HG03442 (cell line): Measurements from ENCODE around the gene CT47C1.

Source experiments
- ATAC-seq: cut with Tn5 transposase; IDR thresholded peaks from one replicate; pipeline ENCODE4 v1.9.1; 2021; ENCODE audit warnings: mild to moderate bottlenecking, moderate library complexity; ENCODE audit not compliant: unreplicated experiment

The CT47C1 gene

DNA sequence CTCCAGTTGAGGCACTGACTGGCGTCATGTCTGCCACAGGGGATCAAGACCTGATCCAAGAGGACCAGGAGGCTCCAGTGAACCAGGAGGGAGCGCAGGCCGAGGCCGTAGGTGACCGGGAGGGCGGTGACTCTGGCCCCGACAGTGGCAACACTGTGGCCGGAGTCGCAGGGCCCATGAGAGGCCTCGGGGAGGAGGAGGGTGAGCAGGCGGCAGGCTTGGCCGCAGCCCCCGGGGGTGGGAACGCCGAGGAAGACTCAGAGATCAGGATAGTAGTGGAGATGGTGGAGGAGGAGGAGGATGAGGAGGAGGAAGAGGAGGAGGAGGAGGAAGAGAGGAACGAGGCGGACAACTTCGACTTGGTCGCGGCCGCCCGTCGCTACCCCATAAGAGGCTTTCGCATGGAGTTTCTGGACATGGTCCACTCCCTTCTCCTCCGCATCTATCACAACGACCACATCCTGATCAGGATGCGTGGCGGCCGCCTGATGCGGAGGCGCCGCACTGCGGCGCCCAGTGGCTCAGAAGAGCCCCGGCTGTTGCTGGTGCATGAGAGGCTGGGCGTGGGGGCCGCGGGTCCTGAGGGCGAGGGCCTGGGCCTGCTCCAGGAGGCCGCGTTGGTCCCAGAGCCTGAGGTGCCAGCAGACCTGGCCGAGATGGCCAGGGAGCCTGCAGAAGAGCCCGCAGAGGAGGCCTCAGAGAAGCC is 560 bp downstream of the CT47C1 start:
- ATAC-seq, result no peak

DNA sequence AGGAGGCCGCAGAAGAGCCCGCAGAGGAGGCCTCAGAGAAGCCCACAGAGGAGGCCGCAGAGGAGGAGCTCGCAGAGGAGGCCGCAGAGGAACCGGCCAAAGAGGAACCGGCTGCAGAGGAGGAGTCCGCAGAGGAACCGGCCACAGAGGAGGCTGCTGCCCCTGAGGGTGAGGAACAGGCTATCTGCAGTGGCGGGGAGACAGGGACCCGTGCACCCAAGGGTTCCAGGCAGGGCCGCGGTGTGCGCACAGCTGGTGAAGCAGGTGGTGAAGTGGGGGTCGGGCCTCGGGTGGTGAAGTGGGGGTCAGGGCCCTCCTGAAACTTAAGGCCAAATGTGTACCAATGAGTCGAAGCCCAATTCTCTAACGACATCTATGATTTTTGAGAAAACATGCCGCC is 1.1 kb downstream of the CT47C1 start:
- ATAC-seq, result no peak

DNA sequence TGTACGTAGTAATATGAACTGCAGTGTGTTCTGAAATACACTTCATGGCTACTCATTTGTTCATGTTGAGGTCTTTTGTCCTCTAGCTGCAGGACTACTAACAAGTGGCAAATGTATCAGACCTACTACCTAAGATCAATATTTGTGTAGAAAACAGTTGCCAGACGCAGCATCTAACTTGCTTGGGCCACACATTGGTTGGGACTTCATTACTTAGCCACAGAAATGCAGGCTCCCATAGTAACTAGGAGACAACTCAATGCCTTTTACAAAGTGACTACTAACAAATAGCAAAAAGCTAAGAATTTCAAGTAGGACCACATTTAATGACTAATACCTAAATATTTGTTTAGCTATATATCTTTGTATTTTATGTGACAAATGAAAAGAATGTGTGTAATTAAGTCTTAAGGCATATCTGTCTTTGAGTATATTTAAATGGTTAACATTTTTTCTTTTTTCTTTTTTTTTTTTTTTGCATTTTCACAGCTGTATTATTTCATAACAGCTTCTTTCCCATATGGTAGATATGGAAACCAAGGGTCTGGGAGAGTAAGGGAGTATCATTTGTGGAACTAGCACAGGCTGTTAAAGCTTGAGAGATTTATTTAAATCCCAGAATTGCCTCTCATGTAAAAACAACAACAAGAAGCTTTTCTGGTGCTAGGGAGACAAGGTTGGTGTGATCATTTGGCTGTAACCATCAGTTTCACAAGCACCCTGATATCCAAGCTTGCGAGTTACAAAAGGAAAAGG is 2.7 kb downstream of the CT47C1 start:
- ATAC-seq, result no peak

DNA sequence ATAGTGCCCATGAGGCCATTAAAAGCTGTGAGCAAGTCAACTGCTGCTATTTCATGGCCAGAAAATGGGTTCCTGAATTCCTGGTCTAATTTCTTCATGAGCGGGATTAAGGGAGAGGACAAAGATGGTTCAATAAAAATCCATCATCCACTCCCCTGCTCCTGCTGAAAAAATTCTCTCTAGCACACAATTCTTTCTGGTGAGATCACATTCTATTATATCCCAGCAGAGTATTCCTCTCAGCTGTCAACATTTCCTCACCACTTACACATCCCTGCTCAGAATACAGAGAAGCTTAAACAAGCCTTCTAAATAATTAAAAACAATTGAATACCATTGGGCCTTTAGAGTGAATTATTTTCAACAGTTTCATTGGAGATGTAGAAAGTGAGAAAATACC is 9.5 kb downstream of the CT47C1 start:
- ATAC-seq, result no peak

DNA sequence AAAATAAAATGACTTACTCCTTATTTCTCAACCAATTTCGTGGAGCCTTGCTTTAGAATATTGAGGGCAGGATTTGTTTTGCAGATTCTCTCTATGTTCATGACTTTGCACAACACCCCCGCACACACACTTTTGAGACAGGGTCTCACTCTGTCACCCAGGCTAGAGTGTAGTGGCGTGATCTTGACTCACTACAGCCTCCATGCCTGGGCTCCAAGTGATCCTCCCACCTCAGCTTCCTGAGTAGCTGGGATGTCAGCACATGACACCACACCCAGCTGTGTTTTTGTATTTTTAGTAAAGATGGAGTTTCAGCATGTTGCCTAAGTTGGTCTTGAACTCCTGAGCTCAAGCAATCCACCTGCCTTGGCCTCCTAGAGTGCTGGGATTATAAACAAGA is 12.0 kb downstream of the CT47C1 start:
- no peak for ATAC-seq

DNA sequence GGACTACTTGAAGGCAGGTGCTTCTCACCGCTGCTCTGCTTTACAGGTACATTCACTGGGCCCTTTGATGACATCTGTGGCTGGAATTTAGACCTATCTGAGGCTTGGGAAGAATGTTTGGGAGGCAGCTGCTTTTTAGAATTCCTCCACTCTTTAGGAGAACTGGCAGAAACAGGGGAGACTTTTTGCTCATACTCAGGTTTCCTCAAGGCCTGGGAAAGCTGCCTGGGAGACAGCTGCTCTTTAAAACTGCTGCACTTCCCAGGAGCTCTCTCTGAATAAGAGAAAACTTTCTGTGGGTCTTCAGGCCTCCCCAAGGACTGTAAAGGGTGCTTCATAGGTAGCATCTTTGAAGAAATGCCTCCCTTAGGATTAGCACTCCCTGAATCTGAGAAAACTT is 14.3 kb downstream of the CT47C1 start:
- ATAC-seq, result no peak

DNA sequence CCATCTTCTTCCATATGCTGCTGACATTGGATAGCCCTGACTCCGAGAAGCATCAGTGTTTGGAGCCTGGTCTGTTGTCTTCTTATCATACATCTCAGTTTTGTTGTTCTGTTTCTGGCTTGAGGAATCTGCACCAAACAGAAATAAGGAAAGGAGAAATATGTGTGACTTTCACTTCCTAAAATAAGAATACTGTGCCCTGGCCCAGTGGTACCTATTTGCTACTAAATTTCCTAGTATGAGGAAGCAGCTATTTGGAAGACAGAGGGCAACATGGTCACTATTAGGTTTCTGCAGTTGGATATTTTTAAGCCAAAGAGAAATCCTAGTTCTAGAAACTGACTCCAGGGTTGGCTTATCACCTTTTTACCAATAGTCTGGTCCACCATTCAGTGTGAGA is 16.8 kb downstream of the CT47C1 start:
- no peak for ATAC-seq

DNA sequence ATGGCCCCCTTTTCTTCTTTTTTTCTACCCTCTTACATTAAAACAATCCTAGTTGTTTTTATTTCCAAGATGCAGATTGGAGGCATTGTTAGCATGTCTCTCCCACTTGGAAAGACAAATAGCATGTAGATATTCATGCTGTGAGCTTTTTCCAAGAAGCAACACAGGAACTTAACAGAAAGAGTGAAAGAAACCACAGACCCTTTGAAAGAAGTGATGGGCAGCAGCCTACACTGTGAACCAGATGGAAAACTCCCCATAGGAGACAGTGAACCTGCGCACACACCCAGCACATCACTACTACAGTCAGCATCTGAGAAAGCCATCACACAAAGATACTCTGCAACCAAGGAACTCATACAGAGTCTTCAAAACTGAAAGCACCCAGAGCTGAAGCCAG is 17.8 kb downstream of the CT47C1 start:
- ATAC-seq, result no peak

DNA sequence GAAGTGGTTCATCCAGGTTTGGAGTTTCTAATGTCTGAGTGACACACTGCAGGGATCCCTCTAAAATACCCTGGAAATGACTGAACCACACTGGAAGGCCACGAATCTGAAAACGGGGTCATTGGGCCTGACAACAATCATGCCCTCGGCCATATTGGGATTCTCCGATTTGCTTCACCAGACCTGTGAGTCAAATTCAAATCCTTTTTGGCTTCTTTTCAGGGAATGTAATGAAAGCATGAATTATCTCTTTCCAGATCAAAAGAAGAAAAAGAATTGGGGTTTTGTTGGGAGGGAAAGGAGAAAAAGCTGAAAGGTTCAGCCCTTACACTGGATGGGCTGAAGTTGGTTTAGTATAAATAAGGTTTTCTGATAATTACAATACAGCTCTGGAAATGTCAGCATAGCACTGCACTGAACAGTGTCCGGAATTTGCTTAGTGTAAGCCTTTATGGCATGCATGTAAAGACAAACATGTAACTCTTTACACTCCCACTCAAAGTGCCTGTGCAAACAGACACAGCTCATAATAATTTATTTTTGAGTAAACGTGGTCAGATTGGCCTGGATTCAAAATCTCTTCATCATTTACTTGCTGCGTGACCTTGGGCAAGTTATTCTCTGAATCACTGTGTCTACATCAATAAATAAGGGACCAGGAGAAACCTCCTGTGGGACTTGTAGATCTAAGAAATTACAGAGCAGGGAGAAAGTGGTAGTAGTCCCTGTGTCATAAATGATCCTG is 21.4 kb downstream of the CT47C1 start:
- ATAC-seq, result no peak

DNA sequence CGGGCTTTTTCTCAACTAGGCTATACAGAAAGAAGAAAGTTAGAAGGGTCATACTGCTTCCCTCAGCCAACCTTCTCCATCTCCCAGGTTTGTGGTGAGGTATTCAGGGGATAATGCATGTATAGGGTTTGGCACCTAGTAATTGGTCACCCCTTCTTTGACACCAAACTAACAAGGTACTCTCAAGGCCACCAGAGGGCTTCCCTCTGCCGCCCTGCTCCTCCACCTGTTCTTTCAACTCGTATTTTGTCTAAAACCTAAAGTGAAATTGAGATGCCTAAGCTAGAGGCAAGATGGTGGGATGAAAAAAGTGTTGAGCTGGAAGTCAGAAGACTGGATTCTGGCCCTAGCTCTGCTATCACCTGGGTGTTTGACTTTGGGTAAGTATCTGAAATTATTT is 22.0 kb downstream of the CT47C1 start:
- no peak for ATAC-seq

DNA sequence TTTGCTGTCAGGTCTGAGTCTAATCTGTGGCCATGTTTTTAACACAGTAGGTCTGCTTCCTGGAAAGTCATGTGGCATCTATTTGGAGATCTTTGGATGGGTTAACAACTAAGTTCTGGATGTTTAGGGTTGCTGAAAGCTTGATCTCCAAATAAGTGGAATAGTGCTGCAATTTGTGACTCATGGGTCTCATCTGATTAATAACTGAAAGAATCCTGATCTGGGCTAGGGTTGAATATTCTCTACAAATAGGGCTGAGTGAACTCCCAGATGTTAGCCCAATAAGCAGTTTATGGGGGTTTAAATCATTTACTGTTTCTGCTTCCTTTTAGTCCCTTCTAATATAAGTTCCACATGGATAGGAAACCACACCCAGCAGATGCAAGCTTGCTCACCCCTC is 23.1 kb downstream of the CT47C1 start:
- no peak for ATAC-seq

DNA sequence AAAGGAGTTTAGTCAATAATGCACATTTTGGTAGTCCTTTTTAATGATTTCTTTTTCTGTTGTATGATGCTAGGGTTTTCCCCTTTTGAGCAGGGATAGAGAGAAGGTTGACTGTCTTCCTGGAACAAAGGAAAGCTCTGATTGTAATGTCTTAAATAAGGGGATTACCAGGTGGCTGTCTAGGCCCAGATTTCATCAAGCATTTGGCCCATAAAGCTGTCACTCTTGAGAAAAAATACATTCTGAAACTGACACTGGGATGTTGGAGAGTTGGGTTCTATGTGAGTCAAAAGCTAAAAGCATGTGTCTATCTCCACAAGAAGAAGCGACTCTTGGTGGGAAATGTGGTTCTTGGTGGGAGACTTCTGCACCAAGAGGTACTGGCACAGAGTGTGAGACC is 28.4 kb downstream of the CT47C1 start:
- ATAC-seq, result no peak

DNA sequence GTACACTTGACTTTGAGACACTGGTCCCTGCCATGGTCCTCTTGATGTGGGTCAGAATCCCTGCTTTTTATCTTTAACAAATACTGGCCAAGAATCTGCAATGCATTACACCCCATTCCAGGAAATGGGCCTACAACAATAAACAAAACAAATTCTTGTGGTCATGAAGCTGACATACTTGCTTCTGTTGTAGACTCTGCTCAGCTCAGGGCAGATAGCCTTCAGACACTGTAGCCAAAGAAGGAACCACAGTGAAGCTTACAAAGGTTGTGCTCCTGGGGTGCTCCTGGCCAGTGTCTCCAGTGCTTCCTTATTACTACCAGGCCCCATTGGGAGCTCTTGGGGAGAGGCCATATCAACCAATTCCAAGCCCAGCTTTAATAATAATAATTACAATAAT is 33.0 kb downstream of the CT47C1 start:
- ATAC-seq, result no peak

DNA sequence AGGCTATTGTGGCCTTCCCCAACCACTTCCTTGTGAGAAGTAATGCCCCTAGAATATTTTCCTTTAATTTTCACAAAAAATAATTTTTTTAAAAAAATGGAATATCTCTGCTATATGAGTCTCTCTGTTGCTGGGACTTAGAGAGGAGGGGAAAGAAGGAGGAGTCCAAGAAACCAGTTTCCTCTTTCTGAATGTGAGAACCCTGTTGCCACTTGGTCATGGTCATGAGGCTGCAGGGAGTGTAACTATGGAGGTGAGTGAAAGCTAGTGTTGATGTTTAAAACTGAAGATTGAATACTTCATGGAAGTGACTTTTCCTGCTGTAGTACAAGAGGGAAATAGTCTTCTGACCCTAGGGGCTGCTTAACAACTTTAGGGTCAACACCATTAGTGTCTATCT is 34.4 kb downstream of the CT47C1 start:
- no peak for ATAC-seq

DNA sequence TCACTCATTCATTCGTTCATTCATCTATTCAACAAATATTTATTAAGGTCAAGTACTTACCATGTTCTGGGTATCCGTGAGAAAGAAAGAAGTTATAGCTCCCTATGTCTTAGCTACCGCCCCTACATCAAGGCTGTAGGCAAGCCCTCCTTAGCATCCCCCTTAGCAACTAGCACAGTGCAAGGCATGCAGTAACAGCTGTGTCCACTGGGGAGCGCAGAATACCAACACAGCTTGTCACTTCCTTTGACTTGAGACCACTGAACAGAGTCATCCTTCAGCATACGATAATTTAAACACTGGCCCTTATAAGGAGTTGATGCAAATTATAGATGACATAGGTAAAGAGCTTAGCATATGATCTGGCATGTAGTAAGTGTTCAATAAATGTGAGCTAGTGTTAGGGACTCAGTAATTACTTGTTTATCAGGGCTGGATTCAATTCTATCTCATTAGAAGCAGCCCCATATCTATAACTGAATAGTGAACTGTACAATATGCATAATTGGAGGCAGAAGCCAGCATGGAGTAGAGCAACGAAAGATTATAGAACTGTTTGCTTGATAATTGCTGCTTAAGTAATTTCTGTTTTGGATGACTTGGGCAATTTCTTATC is 46.1 kb downstream of the CT47C1 start:
- peak; percentile 84 for ATAC-seq

DNA sequence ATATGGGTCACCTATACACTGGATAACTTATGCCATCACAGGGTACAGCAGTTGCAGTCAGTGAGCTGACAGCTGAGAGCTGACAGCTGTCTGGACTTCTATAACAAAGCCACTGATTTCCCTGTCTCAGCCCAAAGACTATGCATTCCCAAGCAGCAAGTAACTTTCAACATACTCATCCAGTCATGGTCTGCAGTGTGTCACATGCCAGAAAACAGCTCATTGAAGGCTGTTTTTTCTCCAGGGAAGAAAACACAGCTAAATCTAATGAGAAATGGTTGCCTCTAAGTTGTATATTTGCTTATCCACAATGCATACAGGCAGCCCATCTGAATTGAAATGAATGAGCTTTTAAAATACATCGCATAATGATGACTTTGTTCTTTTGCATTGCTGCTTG is 48.5 kb downstream of the CT47C1 start:
- no peak for ATAC-seq
